T-cell (primary cell): ENCODE results near the gene ZNF836. TPM values are rescaled to one million over a fixed set of nuclear protein-coding genes. Genes with fewer than 3 reads are reported as not detected.

ENCODE experiments used
- ATAC-seq, 4 experiments: fragments of 200-7000 bp in 3 of 4; fragments of 150-1000 bp in 1 of 4; cut with Tn5 transposase; replicated peaks in 1 of 4; 1 replicate in 3 of 4; 2 replicates in 1 of 4; pipeline ENCODE4 v1.10.0; 2021; ENCODE audit warnings: moderate library complexity in 3 of 4, mild to moderate bottlenecking in 2 of 4, moderate number of reproducible peaks in 1 of 4
- CTCF ChIA-PET, 2 donors: fragments of 300-600 bp; sonication (Branson Sonifier 250); formaldehyde crosslinking; loops; one replicate each; lab custom pipeline; 2022; ENCODE audit warnings: antibody characterized with exemption in 2 of 2; lab: Charles Lee
- POLR2A ChIA-PET, 2 donors: fragments of 300-600 bp; sonication (Branson Sonifier 250); formaldehyde crosslinking; loops; one replicate each; lab custom pipeline; 2022; ENCODE audit warnings: antibody characterized with exemption in 2 of 2; lab: Charles Lee
- DNase-seq, 35 experiments: peaks; one replicate each; pipeline versions ENCODE4 v3.0.0 to v3.0.0-alpha.2; 2013 to 2023
- H3K27ac ChIP-seq: one replicate; pipeline ENCODE4 v1.5.1; 2013; ENCODE audit warnings: low read length
- H3K27me3 ChIP-seq, 2 experiments: replicated peaks in 1 of 2; 1 replicate in 1 of 2; 2 replicates in 1 of 2; pipeline versions ENCODE4 v1.6.1 to v1.7.0; 2013; ENCODE audit warnings: low read length in 1 of 2, mixed read lengths in 1 of 2; ENCODE audit not compliant: control insufficient read depth in 2 of 2, insufficient read depth in 2 of 2; ENCODE audit errors: extremely low read depth in 1 of 2
- H3K36me3 ChIP-seq, 2 donors: 1 replicate in 1 of 2; 2 replicates in 1 of 2; pipeline versions ENCODE4 v1.6.1 to v1.7.0; 2013; ENCODE audit warnings: low read length in 1 of 2; ENCODE audit not compliant: control insufficient read depth in 2 of 2, insufficient read depth in 1 of 2; ENCODE audit errors: extremely low read depth in 1 of 2
- H3K4me1 ChIP-seq, 2 experiments: 1 replicate in 1 of 2; 2 replicates in 1 of 2; pipeline versions ENCODE4 v1.6.1 to v1.7.0; 2013; ENCODE audit warnings: low read length in 2 of 2, mixed read lengths in 1 of 2; ENCODE audit not compliant: insufficient read depth in 2 of 2, control insufficient read depth in 1 of 2; ENCODE audit errors: extremely low read depth in 1 of 2
- H3K4me3 ChIP-seq, 2 donors: 1 replicate in 1 of 2; 2 replicates in 1 of 2; pipeline versions ENCODE4 v1.5.1 to v1.7.0; 2013; ENCODE audit warnings: mild to moderate bottlenecking in 2 of 2, low read length in 1 of 2, moderate library complexity in 1 of 2; ENCODE audit not compliant: control insufficient read depth in 1 of 2; ENCODE audit errors: extremely low read depth in 1 of 2
- H3K9me3 ChIP-seq: 2 replicates; pipeline ENCODE4 v1.7.0; 2013
- H3K27ac Mint-ChIP-seq, 2 donors: one replicate each; pipeline ENCODE4 v1.8.0; 2020 to 2021; ENCODE audit warnings: mild to moderate bottlenecking in 2 of 2, mixed read lengths in 2 of 2
- H3K27me3 Mint-ChIP-seq, 2 donors: one replicate each; pipeline ENCODE4 v1.8.0; 2021 to 2022; ENCODE audit warnings: mixed read lengths in 2 of 2
- H3K36me3 Mint-ChIP-seq: one replicate; pipeline ENCODE4 v1.8.0; 2021; ENCODE audit warnings: mixed read lengths
- H3K4me1 Mint-ChIP-seq, 3 donors: one replicate each; pipeline ENCODE4 v1.8.0; 2020 to 2022; ENCODE audit warnings: mixed read lengths in 3 of 3, mild to moderate bottlenecking in 1 of 3
- H3K4me3 Mint-ChIP-seq, 3 donors: one replicate each; pipeline ENCODE4 v1.8.0; 2020 to 2022; ENCODE audit warnings: mild to moderate bottlenecking in 3 of 3, mixed read lengths in 3 of 3, moderate library complexity in 3 of 3
- H3K9me3 Mint-ChIP-seq, 3 donors: one replicate each; pipeline ENCODE4 v1.8.0; 2020 to 2022; ENCODE audit warnings: mixed read lengths in 3 of 3
- WGBS: methylation state at CpG from one replicate; pipeline ENCODE4 v1.1.5; 2013; ENCODE audit warnings: missing lambda C conversion rate; ENCODE audit not compliant: insufficient coverage; 5-methylcytosine and 5-hydroxymethylcytosine counted together
- total RNA-seq, 35 experiments: library from RNA in 6 of 35; stranded (reverse) in 6 of 35; fragments of 120-200 nt in 1 of 35; gene quantifications; one replicate each; pipeline versions ENCODE4 v1.2.1 to v1.2.4 and lab custom pipeline; 2013 to 2026

ZNF836 gene
- total RNA-seq, 5 donors from 2014 or later (not counting 1 experiment from before 2014, with no cell fraction given) = 27.6 to 43.9 (median 35.0) TPM

DNA sequence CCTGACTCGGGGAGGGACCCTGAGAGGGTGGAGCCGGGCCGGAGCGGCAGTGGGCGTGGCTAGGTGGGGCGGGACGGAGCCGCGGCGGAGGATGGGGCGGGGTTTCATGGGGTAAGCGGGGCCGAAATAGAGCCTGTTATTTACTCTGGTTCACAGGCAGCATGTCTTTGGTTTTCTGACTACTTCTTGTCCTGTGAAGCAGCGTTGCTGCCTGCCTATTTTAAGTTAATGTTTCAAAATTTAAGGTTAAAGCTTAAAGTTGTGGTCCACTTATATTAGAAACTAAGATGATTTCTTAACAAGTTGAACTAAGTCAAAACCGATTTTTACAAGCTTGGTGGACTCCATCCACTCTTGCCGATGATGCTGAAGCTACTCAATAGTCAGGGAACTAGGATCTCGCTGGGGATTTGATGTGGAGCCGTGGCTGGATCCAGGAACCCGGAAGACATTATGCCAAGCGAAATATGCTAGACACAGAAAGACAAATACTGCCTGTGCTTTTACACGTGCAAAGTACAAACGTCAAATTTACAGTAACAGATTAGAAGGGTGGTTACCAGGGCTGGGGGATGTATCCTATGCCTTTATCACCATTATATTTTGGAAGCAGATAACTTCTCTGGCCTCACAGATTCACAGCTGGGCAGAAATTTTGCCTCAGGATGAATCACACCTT, 31.2 kb downstream of the ZNF836 start:
- peak overlapping the region; percentile 53 for H3K27ac ChIP-seq
- no peaks in the 10 kb centered on the region for H3K27me3 ChIP-seq
- WGBS = 23% methylated on average over 20 of the region's 22 CpGs
- ChIA-PET CTCF (interaction anchor here in 1 of 2 donors (1.1 to 2.1 kb wide), 2 partner anchors 49 to 97 kb away, joined by 4 to 5 read pairs; partner anchors contain the start of gene PPP2R1A), POLR2A (interaction anchor here in 1 of 2 donors (0.7 kb wide), 1 partner anchor 49 kb away, joined by 4 read pairs; the partner anchor contains the start of gene PPP2R1A)
- H3K9me3 ChIP-seq = peaks cover 2% of the 10 kb centered on the region
- peaks cover 18% of the 10 kb centered on the region for H3K36me3 Mint-ChIP-seq
- ATAC-seq = peak; percentile 96 to 100 (median 98)
- H3K36me3 ChIP-seq = no peaks in the 10 kb centered on the region
- peak overlapping the region in 1 of 2 donors; percentile 71 for H3K4me3 ChIP-seq
- DNase-seq = peak in 13 of 35 experiments; percentile 0 to 98 (median 96)
- H3K4me1 Mint-ChIP-seq = peaks cover 32 to 39% (median 35%) of the 10 kb centered on the region in 3 donors
- H3K27ac Mint-ChIP-seq = peak overlapping the region; percentile 92 to 93
- H3K4me1 ChIP-seq = peaks cover 3 to 20% of the 10 kb centered on the region in 2 experiments
- peak overlapping the region; percentile 94 to 98 (median 95) for H3K4me3 Mint-ChIP-seq
- H3K9me3 Mint-ChIP-seq = peaks cover 9 to 17% (median 17%) of the 10 kb centered on the region in 3 donors
- H3K27me3 Mint-ChIP-seq = no peaks in the 10 kb centered on the region

DNA sequence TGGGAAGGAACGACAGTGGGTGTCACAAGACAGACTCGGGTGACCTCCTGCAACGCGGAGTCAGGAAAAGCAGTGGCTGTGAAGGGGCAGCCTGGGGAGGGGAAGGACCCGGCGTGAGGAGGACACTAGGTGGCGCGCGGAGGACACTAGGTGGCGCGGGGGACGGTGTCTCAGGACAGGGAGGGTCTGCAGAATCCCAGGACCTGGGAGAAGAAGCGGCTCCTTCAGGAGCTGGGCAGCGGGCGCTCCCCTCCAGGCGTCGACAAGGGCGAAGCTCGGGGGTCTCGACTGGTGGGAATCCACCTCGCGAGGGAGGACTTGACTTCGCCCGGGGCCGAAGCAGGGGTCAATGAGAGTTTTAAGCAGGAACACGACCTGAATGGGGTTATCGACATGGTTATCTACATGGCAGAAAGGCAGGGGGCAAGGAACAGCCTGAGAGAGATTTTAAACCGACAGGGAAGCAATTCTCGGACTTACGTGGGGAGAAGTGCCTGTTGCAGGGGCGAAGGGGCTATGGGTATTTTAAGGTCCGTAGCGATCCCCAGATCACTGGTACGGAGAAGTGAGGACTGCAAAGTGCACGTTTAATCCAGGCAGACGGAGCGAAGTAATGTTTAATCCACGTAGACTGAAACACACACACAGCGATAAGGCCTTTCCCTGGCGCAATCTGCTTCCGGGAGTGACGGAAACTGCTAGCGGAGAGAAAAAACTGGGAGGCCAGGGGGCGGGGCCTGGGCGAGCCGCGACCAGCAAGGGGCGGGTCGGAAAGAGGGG, 32.0 kb downstream of the ZNF836 start, which contains the start of gene ZNF616:
Gene ZNF616, minus strand, starts transcription at position 687 of the 780 bp plus-strand sequence. CDS start 9,426 bp downstream, outside the sequence.
- Histone ChIP-seq H3K36me3 (peaks cover 0 to 6% of the 10 kb centered on the region in 2 donors), H3K4me1 (peaks cover 3 to 20% of the 10 kb centered on the region in 2 experiments), H3K27ac (peak within 1 kb of the TSS; percentile 78), H3K4me3 (peak within 1 kb of the TSS; percentile 71 to 98), H3K9me3 (no peaks in the 10 kb centered on the region), H3K27me3 (no peaks in the 10 kb centered on the region)
- 0% methylated on average over 49 of the region's 49 CpGs for WGBS
- Mint-ChIP-seq H3K4me3 (peak within 1 kb of the TSS; percentile 94 to 98 (median 95)), H3K4me1 (peaks cover 35 to 43% (median 36%) of the 10 kb centered on the region in 3 donors), H3K27me3 (no peaks in the 10 kb centered on the region), H3K36me3 (peaks cover 22% of the 10 kb centered on the region), H3K9me3 (peaks cover 13 to 17% (median 15%) of the 10 kb centered on the region in 3 donors), H3K27ac (peak within 1 kb of the TSS; percentile 92 to 93)
- ChIA-PET CTCF (interaction anchor here in 1 of 2 donors (0.6 to 0.7 kb wide), 2 partner anchors 32 to 98 kb away, joined by 3 to 5 read pairs; partner anchors contain the start of gene ZNF836), POLR2A (no interaction called here)
- ATAC-seq (peak; percentile 64 to 79 (median 70)), DNase-seq (peak; percentile 40 to 98 (median 94))

DNA sequence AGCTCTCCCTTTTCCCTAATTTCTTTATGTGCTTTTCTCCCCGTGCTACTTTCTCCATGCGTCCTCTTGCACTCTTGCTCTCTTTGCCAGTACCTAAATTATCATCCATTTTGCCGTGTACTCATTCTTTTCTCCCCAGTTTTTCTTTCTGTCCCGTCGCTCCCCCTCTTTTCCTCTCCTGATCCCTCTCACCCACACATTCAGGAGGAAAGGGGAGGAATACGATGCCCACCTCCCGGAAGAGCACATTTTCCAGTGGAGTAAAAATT, 32.5 kb downstream of the ZNF836 start:
- Histone ChIP-seq H3K36me3 (peaks cover 0 to 9% of the 10 kb centered on the region in 2 donors), H3K27ac (no peak overlapping the region), H3K4me1 (peaks cover 3 to 20% of the 10 kb centered on the region in 2 experiments), H3K27me3 (no peaks in the 10 kb centered on the region), H3K4me3 (peak overlapping the region; percentile 71 to 98), H3K9me3 (no peaks in the 10 kb centered on the region)
- ATAC-seq (no peak), DNase-seq (no peak)
- Mint-ChIP-seq H3K27ac (peak overlapping the region; percentile 87 to 93), H3K4me3 (peak overlapping the region; percentile 94 to 98 (median 95)), H3K4me1 (peaks cover 35 to 43% (median 36%) of the 10 kb centered on the region in 3 donors), H3K27me3 (no peaks in the 10 kb centered on the region), H3K36me3 (peaks cover 27% of the 10 kb centered on the region), H3K9me3 (peaks cover 13 to 20% (median 18%) of the 10 kb centered on the region in 3 donors)
- 0% methylated on average over 4 of the region's 7 CpGs for WGBS
- POLR2A ChIA-PET = no interaction called here
- CTCF ChIA-PET = interaction anchor here in 1 of 2 donors (0.7 to 1.7 kb wide), 2 partner anchors 46 to 50 kb away, joined by 3 to 6 read pairs; no protein-coding TSS in a partner anchor

DNA sequence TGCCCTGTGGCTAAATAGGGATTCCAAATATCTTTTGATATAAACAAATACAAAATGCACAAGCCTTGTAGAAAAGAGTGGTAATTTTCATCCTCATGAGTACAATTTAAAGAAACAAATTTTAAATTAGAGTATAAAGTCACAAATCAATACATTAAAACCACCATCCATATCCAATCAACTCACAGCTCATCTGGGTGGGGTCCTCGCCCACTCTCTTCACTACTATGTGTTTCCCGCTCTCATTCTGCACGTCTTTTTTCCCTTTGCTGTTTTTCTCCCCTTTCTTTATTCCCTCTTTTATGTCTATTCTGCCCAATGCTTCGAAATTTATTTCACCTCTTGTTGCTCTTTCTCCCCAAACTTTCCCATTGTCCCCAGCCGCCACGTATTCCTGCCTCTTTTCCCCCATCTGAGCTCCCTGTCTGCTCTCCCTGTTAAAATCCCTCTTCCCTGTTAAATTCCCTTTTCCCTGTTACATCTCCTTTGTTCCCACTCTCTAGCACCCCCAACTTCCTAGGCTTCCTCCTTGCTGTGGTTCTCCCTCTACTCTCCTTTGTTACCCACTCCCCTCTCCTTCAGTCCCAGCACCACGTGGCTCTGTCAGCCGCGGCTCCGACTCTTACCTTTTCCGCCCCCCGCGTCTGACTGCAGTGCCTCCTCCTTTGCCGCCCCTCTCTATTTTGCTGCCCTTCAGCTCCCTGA, 33.0 kb downstream of the ZNF836 start:
- Histone ChIP-seq H3K27me3 (no peaks in the 10 kb centered on the region), H3K27ac (no peak overlapping the region), H3K36me3 (peaks cover 0 to 9% of the 10 kb centered on the region in 2 donors), H3K9me3 (no peaks in the 10 kb centered on the region), H3K4me3 (peak overlapping the region; percentile 71 to 98), H3K4me1 (peaks cover 3 to 20% of the 10 kb centered on the region in 2 experiments)
- POLR2A ChIA-PET = interaction anchor here in 1 of 2 donors (1.1 kb wide), 1 partner anchor 59 kb away, joined by 3 read pairs; no protein-coding TSS in a partner anchor
- Mint-ChIP-seq H3K4me1 (peaks cover 35 to 43% (median 36%) of the 10 kb centered on the region in 3 donors), H3K27me3 (no peaks in the 10 kb centered on the region), H3K4me3 (peak overlapping the region; percentile 94 to 98 (median 95)), H3K27ac (peak overlapping the region; percentile 87 to 93), H3K9me3 (peaks cover 13 to 23% (median 21%) of the 10 kb centered on the region in 3 donors), H3K36me3 (peaks cover 30% of the 10 kb centered on the region)
- CTCF ChIA-PET = interaction anchor here in 1 of 2 donors (0.7 to 1.7 kb wide), 3 partner anchors 47 to 99 kb away, joined by 3 to 6 read pairs (median 5); no protein-coding TSS in a partner anchor
- peak in 8 of 35 experiments; percentile 0 to 14 (median 6) for DNase-seq
- ATAC-seq = no peak
- 25% methylated on average over 14 of the region's 14 CpGs for WGBS

DNA sequence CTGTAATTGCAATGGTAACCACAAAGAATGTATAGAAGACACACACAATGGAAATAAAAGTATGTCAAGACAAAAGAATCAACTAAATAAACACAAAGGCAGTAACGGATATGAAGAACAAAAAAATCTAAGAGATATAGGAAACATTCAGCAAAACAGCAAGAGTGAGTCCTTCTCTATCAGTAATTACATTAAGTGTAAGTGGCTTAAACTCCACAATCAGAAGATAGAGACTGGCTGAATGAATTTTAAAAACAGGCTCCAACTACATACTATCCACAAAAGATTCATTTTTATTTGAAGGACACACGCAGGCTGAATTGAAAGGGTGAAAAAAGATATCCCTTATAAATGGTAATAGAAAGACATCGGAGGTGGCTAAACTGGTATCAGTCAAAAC, 51.1 kb downstream of the ZNF836 start:
- Mint-ChIP-seq H3K27ac (no peak overlapping the region), H3K9me3 (peaks cover 20 to 73% (median 67%) of the 10 kb centered on the region in 3 donors)
- no peak for DNase-seq

More for the DNA sequence above, 51.1 kb downstream of the ZNF836 start:
- Histone ChIP-seq H3K9me3 (peaks cover 56% of the 10 kb centered on the region), H3K4me1 (no peaks in the 10 kb centered on the region), H3K27me3 (no peaks in the 10 kb centered on the region), H3K4me3 (no peak overlapping the region), H3K36me3 (peaks cover 22 to 73% of the 10 kb centered on the region in 2 donors), H3K27ac (no peak overlapping the region)
- WGBS = no CpG with 5 or more reads among the region's 3 CpGs
- no peak overlapping the region for H3K4me3 Mint-ChIP-seq
- H3K36me3 Mint-ChIP-seq = peaks cover 95% of the 10 kb centered on the region
- H3K4me1 Mint-ChIP-seq = no peaks in the 10 kb centered on the region
- POLR2A ChIA-PET = no interaction called here
- no peaks in the 10 kb centered on the region for H3K27me3 Mint-ChIP-seq
- CTCF ChIA-PET = no interaction called here
- no peak for ATAC-seq
